ENCODE data around the gene BRCA2.

BRCA2 gene

DNA sequence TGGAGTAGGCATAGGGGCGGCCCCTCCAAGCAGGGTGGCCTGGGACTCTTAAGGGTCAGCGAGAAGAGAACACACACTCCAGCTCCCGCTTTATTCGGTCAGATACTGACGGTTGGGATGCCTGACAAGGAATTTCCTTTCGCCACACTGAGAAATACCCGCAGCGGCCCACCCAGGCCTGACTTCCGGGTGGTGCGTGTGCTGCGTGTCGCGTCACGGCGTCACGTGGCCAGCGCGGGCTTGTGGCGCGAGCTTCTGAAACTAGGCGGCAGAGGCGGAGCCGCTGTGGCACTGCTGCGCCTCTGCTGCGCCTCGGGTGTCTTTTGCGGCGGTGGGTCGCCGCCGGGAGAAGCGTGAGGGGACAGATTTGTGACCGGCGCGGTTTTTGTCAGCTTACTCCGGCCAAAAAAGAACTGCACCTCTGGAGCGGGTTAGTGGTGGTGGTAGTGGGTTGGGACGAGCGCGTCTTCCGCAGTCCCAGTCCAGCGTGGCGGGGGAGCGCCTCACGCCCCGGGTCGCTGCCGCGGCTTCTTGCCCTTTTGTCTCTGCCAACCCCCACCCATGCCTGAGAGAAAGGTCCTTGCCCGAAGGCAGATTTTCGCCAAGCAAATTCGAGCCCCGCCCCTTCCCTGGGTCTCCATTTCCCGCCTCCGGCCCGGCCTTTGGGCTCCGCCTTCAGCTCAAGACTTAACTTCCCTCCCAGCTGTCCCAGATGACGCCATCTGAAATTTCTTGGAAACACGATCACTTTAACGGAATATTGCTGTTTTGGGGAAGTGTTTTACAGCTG is at the start of gene BRCA2, which contains the start of gene ZAR1L:
BRCA2 (plus strand) TSS at position 271 of the 790 bp plus-strand sequence. CDS start 953 bp downstream, outside the sequence.
ZAR1L (minus strand) TSS at position 126 of the 790 bp plus-strand sequence. CDS start 3,438 bp downstream, outside the sequence.
- peak; percentile 73 for DNase-seq (ENCODE audit: low read depth)

- no peak for DNase-seq (ENCODE audit: low read depth)
These were observed 49.6 kb upstream of the BRCA2 start for GRCh38 chr13:32265726-32266125.

- no peak for DNase-seq (ENCODE audit: low read depth)
These were observed 49.2 kb upstream of the BRCA2 start for GRCh38 chr13:32266130-32266529.

GRCh38 chr13:32267836-32268439 is 47.4 kb upstream of the BRCA2 start:
- no peak for DNase-seq (ENCODE audit: low read depth)

DNA sequence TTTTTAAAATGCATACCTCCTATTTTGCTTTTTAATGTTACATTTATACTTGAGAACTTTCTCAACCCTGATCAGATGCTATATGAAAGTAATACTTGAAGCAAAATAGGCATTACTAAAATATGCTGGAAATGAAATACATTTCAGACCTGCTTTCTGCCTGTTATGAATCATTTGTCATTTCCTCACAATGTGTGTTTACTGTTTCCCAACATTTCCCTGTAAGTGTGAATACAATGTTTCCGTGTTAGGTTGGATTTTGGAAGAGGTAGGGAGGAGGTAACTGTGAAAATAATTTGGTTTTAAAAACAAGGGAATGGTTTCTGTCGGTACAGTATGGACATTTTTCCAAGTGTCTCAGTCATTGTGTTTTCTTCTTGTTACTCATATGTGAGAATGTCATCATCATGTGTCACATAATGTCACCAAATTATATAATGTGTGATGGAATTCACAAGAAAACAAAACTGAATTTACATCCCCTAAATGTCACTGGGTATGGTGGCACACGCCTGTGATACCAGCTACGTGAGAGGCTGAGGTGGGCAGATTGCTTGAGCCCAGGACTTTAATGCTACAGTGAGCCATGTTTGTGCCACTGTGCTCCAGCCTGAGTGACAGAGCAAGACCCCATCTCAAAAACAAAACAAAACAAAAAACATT is 43.2 kb upstream of the BRCA2 start:
- no peak for DNase-seq (ENCODE audit: low read depth)

DNA sequence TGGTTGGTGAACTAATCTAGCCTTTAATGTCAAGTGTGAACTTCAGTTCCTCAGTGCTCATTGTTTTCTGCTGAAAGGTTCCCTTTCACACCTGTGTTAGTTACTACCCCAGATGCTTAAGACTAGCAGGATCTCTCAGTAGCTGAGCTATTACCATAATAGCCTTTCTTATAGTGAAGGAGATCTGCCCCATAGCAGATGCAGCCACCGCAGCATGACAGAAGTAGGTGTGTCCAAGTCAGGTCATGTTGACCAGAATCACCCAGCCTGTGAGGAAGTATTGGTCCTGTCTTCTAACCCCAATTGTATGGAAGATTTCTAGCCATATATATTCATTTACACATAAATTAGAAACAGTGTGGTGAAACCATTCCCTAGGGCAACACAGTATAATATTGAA is 37.5 kb upstream of the BRCA2 start:
- no peak for DNase-seq (ENCODE audit: low read depth)

DNA sequence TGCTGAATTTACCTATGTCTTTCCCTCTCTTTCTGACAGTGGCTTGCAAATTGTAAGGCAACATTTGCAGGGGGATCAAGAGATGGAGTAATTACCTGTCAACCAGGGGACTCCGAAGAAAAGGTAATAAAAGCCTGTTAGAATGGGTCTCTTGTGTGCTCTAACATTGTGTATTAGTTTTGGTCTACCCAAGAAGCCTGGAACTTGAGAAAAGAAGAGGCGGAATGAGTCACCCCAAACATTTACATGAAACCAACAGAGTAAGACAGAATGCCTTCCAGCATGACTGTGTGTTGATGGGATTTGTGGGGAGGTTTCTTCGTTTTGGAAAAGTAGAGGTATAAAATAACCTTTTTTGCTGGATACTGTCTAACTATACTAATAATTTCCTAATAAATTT is 36.9 kb upstream of the BRCA2 start:
- no peak for DNase-seq (ENCODE audit: low read depth)

DNA sequence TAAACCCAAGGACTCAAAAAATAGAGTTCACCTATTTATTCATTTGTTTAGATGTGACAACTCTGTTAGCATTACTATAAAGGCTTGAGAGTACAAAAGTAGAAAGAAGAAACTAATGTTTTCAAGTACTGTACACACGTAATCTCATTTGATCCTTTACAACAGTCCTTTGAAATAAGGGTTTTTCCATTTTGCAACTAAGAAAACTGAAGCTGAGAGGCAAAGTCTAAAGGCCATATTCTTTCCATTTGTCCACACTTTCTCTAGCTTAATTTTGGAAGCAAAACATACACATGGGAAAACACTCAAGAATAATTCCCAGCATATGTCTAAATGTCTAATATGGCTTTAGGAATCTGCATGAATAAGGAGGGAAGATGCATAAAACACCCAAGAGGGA is 34.2 kb upstream of the BRCA2 start:
- no peak for DNase-seq (ENCODE audit: low read depth)

DNA sequence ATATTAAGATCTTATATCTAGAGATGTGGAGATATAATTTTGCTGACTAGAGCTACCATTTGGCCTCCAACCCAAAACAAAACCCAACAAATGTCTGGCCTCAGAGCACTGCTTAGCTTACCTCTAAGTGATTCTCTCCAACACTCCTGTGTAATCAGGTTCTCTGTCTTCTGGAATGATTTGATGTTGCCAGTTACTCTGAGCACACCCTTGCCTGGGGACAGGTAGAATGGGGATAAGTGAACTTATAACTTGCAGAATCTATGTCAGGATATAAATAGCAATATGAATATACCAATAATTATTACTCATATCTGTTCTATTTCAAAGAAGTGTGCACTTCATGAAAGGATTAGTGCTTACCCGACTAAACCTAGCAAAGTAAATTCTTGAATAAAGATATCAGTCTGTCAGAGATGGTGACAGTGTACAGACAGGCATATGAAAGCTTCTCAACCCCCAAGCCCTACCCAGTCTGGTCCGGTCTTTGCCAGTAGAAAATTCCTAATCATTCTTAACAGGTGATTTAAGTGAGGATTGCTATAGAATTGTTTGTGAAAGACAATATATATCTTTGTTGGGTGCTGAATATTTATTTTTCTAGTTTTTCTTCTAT is 33.1 kb upstream of the BRCA2 start:
- DNase-seq (ENCODE audit: low read depth) = no peak

- DNase-seq (ENCODE audit: low read depth) = no peak
These were observed 30.2 kb upstream of the BRCA2 start for GRCh38 chr13:32284927-32285632.

- DNase-seq (ENCODE audit: low read depth) = no peak
These were observed 29.7 kb upstream of the BRCA2 start for GRCh38 chr13:32285633-32285965.

DNA sequence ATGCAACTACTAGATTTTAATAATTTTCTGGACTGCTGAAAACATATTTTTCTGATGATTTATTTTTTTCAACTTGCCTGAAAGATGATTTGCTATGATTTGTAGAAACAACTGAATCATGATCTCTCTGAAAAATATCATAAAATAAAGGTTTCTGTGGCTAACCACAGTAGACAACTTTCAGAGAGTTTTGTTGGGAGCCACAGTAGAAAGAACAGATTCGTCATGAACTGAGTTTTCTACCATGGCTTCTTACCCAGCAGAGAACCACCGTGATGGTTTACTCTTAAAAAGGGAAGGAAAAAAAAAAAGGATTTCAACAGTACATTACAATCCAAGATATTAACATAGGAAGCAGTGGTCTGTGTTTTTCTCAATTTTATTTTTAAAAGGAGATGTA is 18.1 kb upstream of the BRCA2 start:
- no peak for DNase-seq (ENCODE audit: low read depth)

GRCh38 chr13:32298695-32299094 is 16.6 kb upstream of the BRCA2 start:
- no peak for DNase-seq (ENCODE audit: low read depth)

DNA sequence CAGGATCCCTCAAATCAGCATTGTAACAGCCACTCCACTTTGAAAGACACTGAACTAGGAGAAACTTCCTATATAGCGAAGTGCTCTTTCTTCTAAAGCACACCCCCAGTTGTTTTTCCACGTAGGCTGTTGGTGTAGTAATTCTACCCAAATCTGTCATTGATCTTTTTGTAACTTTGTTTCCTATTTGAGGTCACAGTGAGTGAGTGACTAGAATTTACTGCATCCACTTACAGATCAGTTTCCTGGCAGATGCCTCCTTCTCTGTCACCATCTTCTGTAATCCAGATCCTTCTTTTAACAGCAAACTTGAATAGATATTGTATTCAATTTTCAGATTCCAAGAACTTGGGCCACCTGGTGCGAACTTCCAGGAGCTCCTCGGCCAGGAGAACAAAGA is 15.4 kb upstream of the BRCA2 start:
- no peak for DNase-seq (ENCODE audit: low read depth)

GRCh38 chr13:32300406-32300805 is 14.9 kb upstream of the BRCA2 start:
- DNase-seq (ENCODE audit: low read depth) = no peak

- DNase-seq (ENCODE audit: low read depth) = no peak
These were observed 14.4 kb upstream of the BRCA2 start for GRCh38 chr13:32300920-32301319.

DNA sequence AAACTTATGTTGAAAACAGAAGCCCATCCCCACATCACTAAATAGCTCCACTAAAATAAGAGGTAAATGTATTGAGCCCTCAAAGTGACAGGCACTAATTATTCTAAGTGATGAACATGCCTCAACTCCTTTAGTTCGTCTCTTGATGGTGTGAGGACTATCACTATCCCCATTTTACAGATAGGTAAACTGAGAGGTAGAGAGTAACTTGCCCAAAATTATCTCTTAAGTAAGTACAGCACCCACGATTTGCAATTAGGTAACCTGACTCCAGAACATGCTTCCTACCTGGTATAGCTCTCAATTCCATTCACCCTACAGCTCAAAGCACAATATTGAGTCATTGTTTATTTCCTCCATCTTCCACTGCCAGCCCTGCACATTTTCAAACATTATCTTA is 12.8 kb upstream of the BRCA2 start:
- DNase-seq (ENCODE audit: low read depth) = no peak

DNA sequence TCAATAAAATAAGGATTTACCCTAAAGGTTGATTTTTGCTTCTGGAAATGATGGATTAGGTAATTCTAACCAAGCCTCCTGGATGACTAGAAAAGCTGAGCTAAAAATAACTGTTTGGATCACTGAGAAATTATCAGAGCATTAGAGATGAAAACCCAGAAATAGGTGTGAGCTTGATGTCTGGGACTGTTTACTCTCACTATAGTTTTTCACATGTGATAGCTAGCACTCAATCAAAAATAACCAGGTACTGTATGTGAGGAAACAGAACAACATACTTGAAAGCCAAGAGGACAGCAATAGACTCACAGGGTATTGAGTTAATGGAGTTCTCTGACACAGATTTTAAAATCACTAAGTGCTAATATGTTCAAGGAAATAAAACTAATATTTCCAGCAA is 9.7 kb upstream of the BRCA2 start:
- DNase-seq (ENCODE audit: low read depth) = no peak

DNA sequence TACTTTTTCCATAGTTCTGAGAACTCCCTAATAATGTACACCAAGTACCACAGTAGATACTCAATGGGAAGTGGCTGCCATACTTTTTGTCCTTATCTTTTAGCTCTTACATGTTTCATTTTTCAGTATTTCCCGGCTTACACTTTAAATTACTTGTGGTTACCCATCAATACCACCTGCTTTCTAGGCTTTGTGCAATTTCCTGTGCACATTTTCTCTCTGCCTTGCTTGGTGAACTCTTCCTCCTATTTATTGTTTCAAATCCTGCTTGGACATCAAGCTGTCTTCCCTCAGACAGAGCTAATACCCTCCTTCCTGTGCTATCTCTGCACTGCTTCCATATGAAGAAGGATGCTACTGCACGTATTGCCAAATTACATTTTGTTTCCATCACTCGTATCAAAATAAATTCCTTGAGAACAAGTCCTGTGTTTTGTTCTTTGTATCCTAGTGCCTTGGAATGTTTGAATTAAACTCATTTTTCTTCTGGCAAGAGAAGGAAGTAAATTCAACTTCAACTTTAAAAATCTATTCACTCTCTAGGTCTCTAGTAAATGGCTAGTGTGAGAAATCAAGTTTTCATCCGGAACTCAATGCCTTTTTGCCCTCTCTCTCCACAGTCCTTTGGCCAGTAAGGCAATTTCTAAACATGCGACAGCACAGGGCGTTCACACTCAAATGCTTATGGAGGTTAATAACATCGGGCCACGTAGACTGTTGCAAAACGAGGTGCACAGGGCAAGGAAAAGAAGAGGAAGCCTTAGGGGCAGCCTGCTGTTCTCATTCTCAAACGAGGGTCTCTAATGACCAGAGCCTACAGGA is 5.8 kb upstream of the BRCA2 start:
- DNase-seq (ENCODE audit: low read depth) = no peak

- no peak for DNase-seq (ENCODE audit: low read depth)
These were observed 5.1 kb upstream of the BRCA2 start for GRCh38 chr13:32310134-32310706.
